ENCODE data around the gene LAMA3.

GRCh38 chr18:23845988-23846630 lies 156.9 kb downstream of the LAMA3 start:
- TF ChIP-seq EZH2 (IDR thresholded peaks at IDR 0.05; ENCODE audit: borderline replicate concordance, control insufficient read depth, low read depth, low read length) (no peak), CTCF (IDR thresholded peaks at IDR 0.05 in 2 of 3, conservative IDR thresholded peaks at IDR 0.05 in 1 of 3; ENCODE audit: control insufficient read depth in 2 of 3, extremely low read depth in 1 of 3, insufficient read depth in 1 of 3, low read depth in 3 of 3, low read length in 3 of 3) (no peak), NRF1 (conservative IDR thresholded peaks at IDR 0.05; ENCODE audit: low read depth, low read length) (no peak), E4F1 (IDR thresholded peaks at IDR 0.05; ENCODE audit: borderline replicate concordance, partially characterized antibody) (no peak), POLR2A (IDR thresholded peaks at IDR 0.05; ENCODE audit: low read depth, low read length) (no peak)

Data from GM12878 (cell line).